Vagina (tissue), 2 donors: ENCODE results near the gene CCDC183. TPM values are rescaled to one million over a fixed set of nuclear protein-coding genes. Genes with fewer than 3 reads are reported as not detected.
"Not testable (repeated sequence)": the region's sequence is repeated elsewhere in the genome, so short reads cannot be mapped to it uniquely, and the experiment has no call there.

Experiments
- DNase-seq, 2 donors: peaks; one replicate each; pipeline ENCODE4 v3.0.0-alpha.2; 2017; ENCODE audit errors: extremely low spot score in 2 of 2
- H3K27ac ChIP-seq: fragments of 200-600 bp; sonication (generic); one replicate; pipeline ENCODE4 v1.5.1; 2019
- H3K27me3 ChIP-seq: fragments of 200-600 bp; sonication (generic); one replicate; pipeline ENCODE4 v1.5.1; 2019
- H3K36me3 ChIP-seq, 2 donors: fragments of 200-600 bp; sonication (generic); one replicate each; pipeline ENCODE4 v1.5.1; 2017 to 2019
- H3K4me1 ChIP-seq: fragments of 200-600 bp; sonication (generic); one replicate; pipeline ENCODE4 v1.5.1; 2019
- H3K4me3 ChIP-seq, 2 donors: fragments of 200-600 bp; sonication (generic); 1 replicate in 1 of 2; 2 replicates in 1 of 2; pipeline ENCODE4 v1.5.1; 2016 to 2019
- H3K9me3 ChIP-seq: fragments of 200-600 bp; sonication (generic); one replicate; pipeline ENCODE4 v1.5.1; 2019
- POLR2A ChIP-seq, 2 donors: fragments of 450-650 bp; IDR thresholded peaks; one replicate each; pipeline ENCODE4 v1.6.1; 2017; ENCODE audit warnings: antibody characterized with exemption in 2 of 2, mild to moderate bottlenecking in 2 of 2, moderate library complexity in 2 of 2
- POLR2AphosphoS5 ChIP-seq, 2 donors: sonication (generic); formaldehyde crosslinking; IDR thresholded peaks; one replicate each; pipeline ENCODE4 v1.9.0; 2017; ENCODE audit warnings: antibody characterized with exemption in 2 of 2, mild to moderate bottlenecking in 2 of 2, low read depth in 1 of 2; ENCODE audit not compliant: insufficient read depth in 1 of 2
- intact Hi-C: fragments of 100-400 bp; cut with DNase I; formaldehyde crosslinking; loops from one replicate; pipeline ENCODE4 v1.15.1; 2023
- total RNA-seq: library from RNA; depleted of rRNA; stranded (reverse); fragments of >200 nt; gene quantifications from one replicate; pipeline ENCODE4 v1.2.3, GENCODE V29; 2016
- TF ChIP-seq, protein P1 (sequence below), 3 experiments: fragments of 450-650 bp in 2 of 3; fragments of 200-600 bp in 1 of 3; sonication (generic) in 1 of 3; IDR thresholded peaks; one replicate each; pipeline ENCODE4 v1.5.1; 2017 to 2019; ENCODE audit warnings: antibody characterized with exemption in 3 of 3, mild to moderate bottlenecking in 2 of 3, moderate library complexity in 2 of 3

CCDC183 gene
- total RNA-seq, 1 donor from 2014 or later = not detected

DNA sequence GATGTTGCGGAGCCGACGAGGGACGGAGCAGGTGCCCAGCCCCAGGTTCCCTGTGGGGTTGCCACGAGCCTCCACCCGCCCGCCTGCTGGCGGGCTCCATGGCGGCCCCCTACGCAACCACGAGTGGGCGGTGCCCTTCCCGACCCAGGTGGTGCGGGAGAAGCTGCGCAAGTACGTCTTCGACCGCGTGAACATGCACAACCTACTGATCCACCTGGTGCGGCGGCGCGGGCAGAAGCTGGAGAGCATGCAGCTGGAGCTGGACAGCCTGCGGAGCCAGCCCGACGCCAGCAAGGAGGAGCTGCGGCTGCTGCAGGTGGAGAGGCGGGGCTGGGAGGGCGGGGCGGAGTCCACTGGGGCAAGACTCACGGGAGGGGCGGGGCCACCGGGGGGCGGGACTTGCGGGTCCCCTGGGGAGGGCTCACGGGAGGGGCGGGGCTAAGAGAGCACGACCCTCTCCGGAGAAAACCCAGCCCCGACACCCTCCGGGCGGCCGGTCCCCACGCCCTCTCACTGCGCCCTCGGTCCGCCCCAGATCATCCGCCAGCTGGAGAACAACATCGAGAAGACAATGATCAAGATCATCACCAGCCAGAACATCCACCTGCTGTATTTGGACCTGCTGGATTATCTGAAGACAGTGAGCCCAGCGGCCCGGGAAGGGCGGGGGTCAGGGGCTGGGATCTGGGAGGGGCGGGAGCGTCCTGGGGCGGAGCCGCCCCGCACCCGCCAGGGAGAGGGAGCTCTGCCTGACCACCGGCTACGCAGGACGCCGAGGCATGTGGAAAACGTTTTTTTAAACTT lies 3.9 kb downstream of the CCDC183 start:
- no peaks in the 10 kb centered on the region for H3K36me3 ChIP-seq
- H3K27ac ChIP-seq = no peak overlapping the region
- peaks cover 30% of the 10 kb centered on the region for H3K4me1 ChIP-seq
- no peaks in the 10 kb centered on the region for H3K9me3 ChIP-seq
- peak overlapping the region; percentile 9 to 36 for H3K4me3 ChIP-seq
- H3K27me3 ChIP-seq = no peaks in the 10 kb centered on the region
- DNase-seq = no peak
- intact Hi-C loops = no loop called here
- TF ChIP-seq POLR2AphosphoS5 (IDR thresholded peaks at IDR 0.05; ENCODE audit: insufficient read depth in 1 of 2, low read depth in 1 of 2) (no peak), POLR2A (IDR thresholded peaks at IDR 0.05) (no peak)
- TF ChIP-seq, protein P1, sequence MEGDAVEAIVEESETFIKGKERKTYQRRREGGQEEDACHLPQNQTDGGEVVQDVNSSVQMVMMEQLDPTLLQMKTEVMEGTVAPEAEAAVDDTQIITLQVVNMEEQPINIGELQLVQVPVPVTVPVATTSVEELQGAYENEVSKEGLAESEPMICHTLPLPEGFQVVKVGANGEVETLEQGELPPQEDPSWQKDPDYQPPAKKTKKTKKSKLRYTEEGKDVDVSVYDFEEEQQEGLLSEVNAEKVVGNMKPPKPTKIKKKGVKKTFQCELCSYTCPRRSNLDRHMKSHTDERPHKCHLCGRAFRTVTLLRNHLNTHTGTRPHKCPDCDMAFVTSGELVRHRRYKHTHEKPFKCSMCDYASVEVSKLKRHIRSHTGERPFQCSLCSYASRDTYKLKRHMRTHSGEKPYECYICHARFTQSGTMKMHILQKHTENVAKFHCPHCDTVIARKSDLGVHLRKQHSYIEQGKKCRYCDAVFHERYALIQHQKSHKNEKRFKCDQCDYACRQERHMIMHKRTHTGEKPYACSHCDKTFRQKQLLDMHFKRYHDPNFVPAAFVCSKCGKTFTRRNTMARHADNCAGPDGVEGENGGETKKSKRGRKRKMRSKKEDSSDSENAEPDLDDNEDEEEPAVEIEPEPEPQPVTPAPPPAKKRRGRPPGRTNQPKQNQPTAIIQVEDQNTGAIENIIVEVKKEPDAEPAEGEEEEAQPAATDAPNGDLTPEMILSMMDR (IDR thresholded peaks at IDR 0.05) = no peak

DNA sequence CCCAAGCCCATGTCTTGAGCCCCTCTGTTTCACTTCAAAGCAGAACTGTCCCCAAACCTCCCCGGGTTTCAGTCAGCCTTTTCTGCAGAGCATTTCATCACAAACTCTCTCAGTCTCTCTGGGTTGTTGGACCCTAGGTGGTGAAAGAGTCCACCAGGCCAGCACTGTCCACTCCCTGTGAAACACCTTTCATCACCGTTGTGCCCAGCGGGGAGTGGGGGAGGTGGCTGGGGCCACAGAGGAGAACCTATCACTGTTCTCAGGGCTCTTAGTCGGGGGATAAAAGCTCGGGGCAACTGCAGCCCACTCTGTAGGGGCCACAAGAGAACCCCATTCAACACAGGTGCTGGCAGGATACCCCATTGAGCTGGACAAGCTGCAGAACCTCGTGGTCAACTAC lies 6.2 kb downstream of the CCDC183 start:
- TF ChIP-seq POLR2A (IDR thresholded peaks at IDR 0.05) (no peak), POLR2AphosphoS5 (IDR thresholded peaks at IDR 0.05; ENCODE audit: insufficient read depth in 1 of 2, low read depth in 1 of 2) (no peak)
- TF ChIP-seq, protein P1 (IDR thresholded peaks at IDR 0.05) = no peak
- no peaks in the 10 kb centered on the region for H3K36me3 ChIP-seq
- intact Hi-C loops = no loop called here
- no peak overlapping the region for H3K4me3 ChIP-seq
- no peak overlapping the region for H3K27ac ChIP-seq
- DNase-seq = no peak
- H3K4me1 ChIP-seq = peaks cover 45% of the 10 kb centered on the region
- no peaks in the 10 kb centered on the region for H3K9me3 ChIP-seq
- no peaks in the 10 kb centered on the region for H3K27me3 ChIP-seq

DNA sequence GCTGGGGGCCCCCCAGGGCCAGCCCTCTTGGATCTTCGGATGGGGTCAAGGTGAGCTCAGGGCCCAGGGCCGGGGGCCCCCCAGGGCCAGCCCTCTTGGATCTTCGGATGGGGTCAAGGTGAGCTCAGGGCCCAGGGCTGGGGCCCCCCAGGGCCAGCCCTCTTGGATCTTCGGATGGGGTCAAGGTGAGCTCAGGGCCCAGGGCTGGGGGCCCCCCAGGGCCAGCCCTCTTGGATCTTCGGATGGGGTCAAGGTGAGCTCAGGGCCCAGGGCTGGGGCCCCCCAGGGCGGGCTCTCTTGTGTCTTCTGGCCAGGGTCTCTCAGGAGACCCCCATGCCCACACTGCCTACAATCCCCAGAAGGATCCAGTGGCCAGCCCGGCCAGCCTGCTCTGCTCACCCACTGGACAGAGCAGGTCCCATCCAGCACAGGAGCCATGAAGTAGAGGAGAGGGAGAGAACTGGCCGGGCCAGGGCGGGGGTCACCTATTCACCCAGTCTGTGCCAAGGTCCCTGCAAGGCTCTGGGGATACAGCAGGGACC lies 6.9 kb downstream of the CCDC183 start:
- intact Hi-C loops, H3K27me3 ChIP-seq, H3K4me3 ChIP-seq, DNase-seq, H3K27ac ChIP-seq, H3K36me3 ChIP-seq, H3K9me3 ChIP-seq: not testable (repeated sequence)
- peaks cover 45% of the 10 kb centered on the region for H3K4me1 ChIP-seq

DNA sequence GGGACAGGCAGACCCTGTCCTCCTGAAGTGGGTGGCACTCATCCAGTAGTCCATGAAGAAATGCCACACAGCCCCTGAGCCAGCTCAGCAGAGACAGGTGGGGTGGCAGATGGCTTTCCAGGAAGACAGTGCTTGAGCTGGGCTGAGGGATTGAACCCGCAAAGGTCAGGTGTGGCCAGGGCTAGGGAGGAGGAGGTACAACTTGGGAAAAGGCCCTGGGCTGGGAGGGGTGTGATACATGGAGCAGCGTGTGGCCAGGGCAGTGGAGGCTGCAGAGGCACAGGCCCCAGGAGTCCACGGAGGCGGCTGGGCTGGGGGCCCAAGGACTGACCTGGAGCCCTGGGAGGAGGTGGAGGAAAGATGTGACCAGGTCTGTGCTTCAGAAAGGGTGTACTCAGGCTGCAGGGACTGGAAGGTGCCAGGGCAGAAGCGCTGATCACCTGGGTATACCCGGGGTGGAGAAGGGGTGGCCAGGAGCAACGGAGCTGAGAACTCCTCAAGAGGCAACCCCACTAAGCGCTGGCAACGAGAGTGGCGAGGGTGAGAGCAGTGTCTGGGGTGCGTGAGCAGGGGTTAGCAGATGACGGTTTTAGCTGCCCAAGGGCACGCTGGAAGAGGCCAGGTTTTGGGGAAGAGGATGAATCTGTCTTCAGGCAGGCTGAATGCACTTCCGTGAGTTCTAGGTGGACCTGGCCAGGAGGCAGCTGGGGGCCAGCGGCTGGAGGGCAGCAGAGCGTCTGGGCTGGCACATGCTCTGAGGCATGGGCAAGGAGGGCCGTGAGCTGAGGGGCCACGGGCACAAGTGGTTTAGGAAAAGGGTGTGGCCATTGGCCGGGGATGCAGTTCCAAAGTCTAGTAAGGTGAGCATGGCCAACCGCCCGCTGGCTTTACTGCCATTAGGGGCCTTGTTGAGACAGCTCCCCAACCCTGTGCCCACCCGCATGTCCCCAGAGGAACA lies 7.7 kb downstream of the CCDC183 start:
- DNase-seq = peak in 1 of 2 donors; percentile 82
- intact Hi-C loops = no loop called here
- Histone ChIP-seq H3K9me3 (no peaks in the 10 kb centered on the region), H3K4me1 (peaks cover 46% of the 10 kb centered on the region), H3K27ac (no peak overlapping the region), H3K36me3 (no peaks in the 10 kb centered on the region), H3K4me3 (no peak overlapping the region), H3K27me3 (no peaks in the 10 kb centered on the region)
- TF ChIP-seq, protein P1 (IDR thresholded peaks at IDR 0.05) = no peak
- no peak for TF ChIP-seq POLR2A (IDR thresholded peaks at IDR 0.05)
- no peak for TF ChIP-seq POLR2AphosphoS5 (IDR thresholded peaks at IDR 0.05; ENCODE audit: insufficient read depth in 1 of 2, low read depth in 1 of 2)

DNA sequence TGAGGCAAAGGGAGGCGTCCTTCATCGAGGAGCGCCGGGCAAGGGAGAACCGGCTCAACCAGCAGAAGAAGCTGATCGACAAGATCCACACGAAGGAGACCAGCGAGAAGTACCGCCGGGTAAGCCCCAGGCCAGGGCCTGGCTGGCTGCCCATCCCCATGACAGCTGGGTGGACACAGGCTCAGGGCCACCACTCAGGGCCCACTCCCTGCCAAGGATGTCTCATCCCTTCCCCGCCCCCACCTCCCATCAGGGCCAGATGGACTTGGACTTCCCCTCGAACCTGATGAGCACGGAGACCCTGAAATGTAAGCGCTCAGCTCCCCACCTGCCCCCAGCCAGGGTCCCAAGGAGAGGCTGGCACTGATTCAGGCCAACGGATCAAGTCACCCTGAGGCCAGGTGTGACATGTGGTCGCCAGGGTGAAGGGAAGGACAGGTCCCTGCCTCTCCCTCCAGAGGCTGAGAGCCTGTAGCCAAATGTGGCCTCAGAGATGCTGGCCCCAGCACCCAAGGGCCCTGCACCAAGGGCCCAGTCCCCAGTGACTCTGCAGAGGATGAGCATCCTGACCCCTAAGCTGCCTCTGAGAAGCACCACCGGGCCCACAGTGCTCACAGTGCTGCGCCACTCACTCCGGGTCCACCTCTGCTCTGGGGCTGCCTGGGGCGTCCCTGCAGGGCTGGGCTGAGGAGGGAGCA lies 8.5 kb downstream of the CCDC183 start:
- Histone ChIP-seq H3K9me3 (no peaks in the 10 kb centered on the region), H3K4me3 (no peak overlapping the region), H3K27ac (no peak overlapping the region), H3K36me3 (no peaks in the 10 kb centered on the region), H3K4me1 (peaks cover 46% of the 10 kb centered on the region), H3K27me3 (no peaks in the 10 kb centered on the region)
- TF ChIP-seq, protein P1 (IDR thresholded peaks at IDR 0.05) = no peak
- TF ChIP-seq POLR2AphosphoS5 (IDR thresholded peaks at IDR 0.05; ENCODE audit: insufficient read depth in 1 of 2, low read depth in 1 of 2) (no peak), POLR2A (IDR thresholded peaks at IDR 0.05) (no peak)
- DNase-seq = peak in 1 of 2 donors; percentile 83
- intact Hi-C loops = no loop called here
